C4-2B (cell line): ENCODE measurements around the gene DMPK.

Experiments used
- ZFX ChIP-seq: fragments of 450-650 bp; IDR thresholded peaks from 2 replicates; pipeline ENCODE4 v1.6.1; 2017
- TF ChIP-seq, protein P1 (sequence below): fragments of 450-650 bp; conservative IDR thresholded peaks from 2 replicates; pipeline ENCODE4 v1.5.1; 2017; ENCODE audit warnings: mild to moderate bottlenecking

DNA sequence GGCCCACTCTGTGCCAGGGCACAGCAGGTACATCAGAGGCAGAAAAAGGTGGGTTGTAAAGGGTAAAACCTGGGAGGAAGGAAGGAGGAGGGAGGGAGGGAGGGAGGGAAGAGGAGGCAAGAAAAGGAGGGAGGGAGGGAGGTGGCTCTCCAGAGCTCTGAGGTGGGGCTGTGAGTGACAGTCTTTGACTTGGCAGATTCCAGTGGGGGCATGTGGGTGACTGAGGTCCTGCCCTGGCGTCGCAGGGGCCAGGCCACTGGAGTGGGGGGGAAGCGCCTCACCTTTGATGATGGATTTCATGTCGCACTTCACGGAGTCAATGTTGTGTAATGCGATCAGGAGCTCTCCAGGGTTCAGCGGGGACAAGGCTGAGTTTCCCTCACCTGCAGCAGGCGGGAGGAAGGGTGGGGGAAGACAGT is 38.8 kb upstream of the DMPK start:
- TF ChIP-seq, protein P1, sequence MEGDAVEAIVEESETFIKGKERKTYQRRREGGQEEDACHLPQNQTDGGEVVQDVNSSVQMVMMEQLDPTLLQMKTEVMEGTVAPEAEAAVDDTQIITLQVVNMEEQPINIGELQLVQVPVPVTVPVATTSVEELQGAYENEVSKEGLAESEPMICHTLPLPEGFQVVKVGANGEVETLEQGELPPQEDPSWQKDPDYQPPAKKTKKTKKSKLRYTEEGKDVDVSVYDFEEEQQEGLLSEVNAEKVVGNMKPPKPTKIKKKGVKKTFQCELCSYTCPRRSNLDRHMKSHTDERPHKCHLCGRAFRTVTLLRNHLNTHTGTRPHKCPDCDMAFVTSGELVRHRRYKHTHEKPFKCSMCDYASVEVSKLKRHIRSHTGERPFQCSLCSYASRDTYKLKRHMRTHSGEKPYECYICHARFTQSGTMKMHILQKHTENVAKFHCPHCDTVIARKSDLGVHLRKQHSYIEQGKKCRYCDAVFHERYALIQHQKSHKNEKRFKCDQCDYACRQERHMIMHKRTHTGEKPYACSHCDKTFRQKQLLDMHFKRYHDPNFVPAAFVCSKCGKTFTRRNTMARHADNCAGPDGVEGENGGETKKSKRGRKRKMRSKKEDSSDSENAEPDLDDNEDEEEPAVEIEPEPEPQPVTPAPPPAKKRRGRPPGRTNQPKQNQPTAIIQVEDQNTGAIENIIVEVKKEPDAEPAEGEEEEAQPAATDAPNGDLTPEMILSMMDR = no peak
- TF ChIP-seq ZFX = no peak
